Measurements from ENCODE around the gene WWOX. TPM values are rescaled to one million over a fixed set of nuclear protein-coding genes. Genes with fewer than 3 reads are reported as not detected.

WWOX gene
- total RNA-seq, 1 experiment from 2014 or later, result 79.9 TPM

DNA sequence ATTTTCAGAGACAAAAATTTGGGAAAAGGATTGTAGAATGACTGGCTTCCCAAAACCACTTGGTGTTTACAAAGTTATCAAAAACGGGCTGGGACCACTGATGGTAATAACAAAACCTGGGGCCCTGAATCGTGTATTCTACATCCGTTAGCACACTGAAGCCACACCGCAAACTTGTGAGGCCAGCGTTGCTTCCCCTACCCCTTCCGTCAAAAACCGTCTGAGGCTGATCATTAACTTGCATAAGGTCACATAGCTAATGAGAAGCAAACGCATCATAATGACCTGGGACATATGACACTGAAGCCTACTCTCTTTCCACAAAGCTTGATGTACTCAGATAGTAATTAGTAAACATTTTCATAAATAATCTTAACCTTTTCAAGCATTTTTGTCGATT is 796.8 kb downstream of the WWOX start:
- intact Hi-C loops (cut with micrococcal nuclease; ENCODE audit: unreplicated experiment), result no loop called here
- no peak for DNase-seq (ENCODE audit: low spot score)
- H3K9me3 ChIP-seq (ENCODE audit: low read depth, low read length, poor library complexity, severe bottlenecking), result peaks cover 3% of the 10 kb centered on the region
- POLR2A ChIA-PET (ENCODE audit: low non-redundant PET), result no interaction called here
- H3K27ac ChIP-seq (ENCODE audit: low read depth, low read length, poor library complexity, severe bottlenecking), result no peak overlapping the region
- TF ChIP-seq CTCF (conservative IDR thresholded peaks at IDR 0.05; ENCODE audit: low read depth, low read length), result no peak
- no peak for TF ChIP-seq EZH2 (IDR thresholded peaks at IDR 0.05; ENCODE audit: borderline replicate concordance, low read depth, low read length, poor library complexity, severe bottlenecking)
- no peak overlapping the region for H3K4me3 ChIP-seq (ENCODE audit: low read depth, low read length, poor library complexity, severe bottlenecking)
- no peaks in the 10 kb centered on the region for H3K36me3 ChIP-seq (ENCODE audit: insufficient read depth, low read length, poor library complexity, severe bottlenecking)
- no peaks in the 10 kb centered on the region for H3K4me1 ChIP-seq (ENCODE audit: insufficient read depth, low read length, poor library complexity, severe bottlenecking)
- BruUV-seq (replicated peaks), result no TSS peak
- CTCF ChIA-PET, result no interaction called here
- no peaks in the 10 kb centered on the region for H3K27me3 ChIP-seq (replicated peaks; ENCODE audit: insufficient read depth, low read depth, low read length, poor library complexity)

DNA sequence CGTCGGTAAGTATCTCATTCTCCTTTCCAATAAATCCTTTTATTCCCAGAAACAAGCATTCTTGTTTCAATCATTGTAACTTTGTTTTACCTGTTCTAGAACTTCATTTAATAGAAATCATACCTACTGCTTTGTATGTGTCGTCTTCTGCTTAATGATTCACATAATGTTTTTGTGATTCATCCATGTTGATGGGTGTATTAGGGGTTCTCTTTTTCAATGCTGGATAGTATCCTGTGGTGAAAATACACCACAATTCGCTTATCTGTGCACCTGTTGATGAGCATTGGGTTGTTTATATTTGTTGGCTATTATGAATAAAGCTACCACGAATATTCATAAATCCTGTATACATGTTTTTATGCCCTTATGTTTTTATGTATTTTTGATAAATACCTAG is 797.8 kb downstream of the WWOX start:
- Histone ChIP-seq H3K4me3 (ENCODE audit: low read depth, low read length, poor library complexity, severe bottlenecking) (no peak overlapping the region), H3K36me3 (ENCODE audit: insufficient read depth, low read length, poor library complexity, severe bottlenecking) (no peaks in the 10 kb centered on the region), H3K4me1 (ENCODE audit: insufficient read depth, low read length, poor library complexity, severe bottlenecking) (no peaks in the 10 kb centered on the region), H3K27me3 (replicated peaks; ENCODE audit: insufficient read depth, low read depth, low read length, poor library complexity) (no peaks in the 10 kb centered on the region), H3K9me3 (ENCODE audit: low read depth, low read length, poor library complexity, severe bottlenecking) (no peaks in the 10 kb centered on the region), H3K27ac (ENCODE audit: low read depth, low read length, poor library complexity, severe bottlenecking) (no peak overlapping the region)
- CTCF ChIA-PET, result no interaction called here
- TF ChIP-seq CTCF (conservative IDR thresholded peaks at IDR 0.05; ENCODE audit: low read depth, low read length) (no peak), EZH2 (IDR thresholded peaks at IDR 0.05; ENCODE audit: borderline replicate concordance, low read depth, low read length, poor library complexity, severe bottlenecking) (no peak)
- DNase-seq (ENCODE audit: low spot score), result no peak
- intact Hi-C loops (cut with micrococcal nuclease; ENCODE audit: unreplicated experiment), result no loop called here
- POLR2A ChIA-PET (ENCODE audit: low non-redundant PET), result no interaction called here
- BruUV-seq (replicated peaks), result no TSS peak

GRCh38 chr16:78900044-78900811 is 800.8 kb downstream of the WWOX start:
- no peaks in the 10 kb centered on the region for H3K36me3 ChIP-seq (ENCODE audit: insufficient read depth, low read length, poor library complexity, severe bottlenecking)
- POLR2A ChIA-PET (ENCODE audit: low non-redundant PET), result no interaction called here
- no peaks in the 10 kb centered on the region for H3K4me1 ChIP-seq (ENCODE audit: insufficient read depth, low read length, poor library complexity, severe bottlenecking)
- DNase-seq (ENCODE audit: low spot score), result no peak
- CTCF ChIA-PET, result no interaction called here
- intact Hi-C loops (cut with micrococcal nuclease; ENCODE audit: unreplicated experiment), result no loop called here
- no peak overlapping the region for H3K27ac ChIP-seq (ENCODE audit: low read depth, low read length, poor library complexity, severe bottlenecking)
- no peak for TF ChIP-seq EZH2 (IDR thresholded peaks at IDR 0.05; ENCODE audit: borderline replicate concordance, low read depth, low read length, poor library complexity, severe bottlenecking)
- TF ChIP-seq CTCF (conservative IDR thresholded peaks at IDR 0.05; ENCODE audit: low read depth, low read length), result no peak
- no peaks in the 10 kb centered on the region for H3K9me3 ChIP-seq (ENCODE audit: low read depth, low read length, poor library complexity, severe bottlenecking)
- no TSS peak for BruUV-seq (replicated peaks)
- no peak overlapping the region for H3K4me3 ChIP-seq (ENCODE audit: low read depth, low read length, poor library complexity, severe bottlenecking)
- no peaks in the 10 kb centered on the region for H3K27me3 ChIP-seq (replicated peaks; ENCODE audit: insufficient read depth, low read depth, low read length, poor library complexity)

Data from A673 (cell line).